ENCODE data around the gene TBCEL. TPM values are rescaled to one million over a fixed set of nuclear protein-coding genes. Genes with fewer than 3 reads are reported as not detected.

Gene TBCEL
- 10 to 100 TPM; 17.7 to 24.6 TPM for total RNA-seq

- no peaks in the 10 kb centered on the region for H3K27me3 ChIP-seq (replicated peaks; ENCODE audit: insufficient read depth)
- ATAC-seq (ENCODE audit: insufficient number of reproducible peaks, low FRiP score, low read depth) (peak; percentile 79), DNase-seq (ENCODE audit: low spot score) (peak; percentile 60)
- TF ChIP-seq CTCF (IDR thresholded peaks at IDR 0.05): no peak
- peak within 1 kb of the TSS; percentile 84 for H3K4me3 ChIP-seq
- H3K36me3 ChIP-seq: no peaks in the 10 kb centered on the region
- peaks cover 7 to 22% of the 10 kb centered on the region in 2 donors for H3K4me1 ChIP-seq (ENCODE audit: control insufficient read depth in 1 of 2, low read depth in 2 of 2)
- no peaks in the 10 kb centered on the region for H3K9me3 ChIP-seq
- no peak within 1 kb of the TSS for H3K27ac ChIP-seq
These were observed at the start of gene TBCEL for GRCh38 chr11:121023848-121024751. TBCEL (plus strand) TSS chr11:121024102; CDS start chr11:121045691, 21,589 bp downstream.

- no peak for TF ChIP-seq CTCF (IDR thresholded peaks at IDR 0.05)
- Histone ChIP-seq H3K4me1 (ENCODE audit: control insufficient read depth in 1 of 2, low read depth in 2 of 2) (no peaks in the 10 kb centered on the region), H3K27me3 (replicated peaks; ENCODE audit: insufficient read depth) (no peaks in the 10 kb centered on the region), H3K9me3 (no peaks in the 10 kb centered on the region), H3K36me3 (no peaks in the 10 kb centered on the region), H3K27ac (no peak overlapping the region), H3K4me3 (no peak overlapping the region)
- ATAC-seq (ENCODE audit: insufficient number of reproducible peaks, low FRiP score, low read depth): no peak
- no peak for DNase-seq (ENCODE audit: low spot score)
These were observed 49.4 kb upstream of the TBCEL start for GRCh38 chr11:120974466-120974865.

- Histone ChIP-seq H3K27ac (no peak overlapping the region), H3K4me1 (ENCODE audit: control insufficient read depth in 1 of 2, low read depth in 2 of 2) (no peaks in the 10 kb centered on the region)
These were observed 48.9 kb upstream of the TBCEL start for GRCh38 chr11:120974965-120975364.

GRCh38 chr11:120977266-120978137 is 46.4 kb upstream of the TBCEL start:
- no peaks in the 10 kb centered on the region for H3K9me3 ChIP-seq
- H3K36me3 ChIP-seq: no peaks in the 10 kb centered on the region
- H3K4me3 ChIP-seq: no peak overlapping the region
- no peaks in the 10 kb centered on the region for H3K27me3 ChIP-seq (replicated peaks; ENCODE audit: insufficient read depth)
- no peak for DNase-seq (ENCODE audit: low spot score)
- no peak for TF ChIP-seq CTCF (IDR thresholded peaks at IDR 0.05)
- H3K27ac ChIP-seq: no peak overlapping the region
- no peaks in the 10 kb centered on the region for H3K4me1 ChIP-seq (ENCODE audit: control insufficient read depth in 1 of 2, low read depth in 2 of 2)
- no peak for ATAC-seq (ENCODE audit: insufficient number of reproducible peaks, low FRiP score, low read depth)

More at GRCh38 chr11:120974965-120975364, 48.9 kb upstream of the TBCEL start:
- ATAC-seq (ENCODE audit: insufficient number of reproducible peaks, low FRiP score, low read depth) (no peak), DNase-seq (ENCODE audit: low spot score) (no peak)
- Histone ChIP-seq H3K27me3 (replicated peaks; ENCODE audit: insufficient read depth) (no peaks in the 10 kb centered on the region), H3K36me3 (no peaks in the 10 kb centered on the region), H3K4me3 (no peak overlapping the region), H3K9me3 (no peaks in the 10 kb centered on the region)
- no peak for TF ChIP-seq CTCF (IDR thresholded peaks at IDR 0.05)

- DNase-seq (ENCODE audit: low spot score): no peak
- no peaks in the 10 kb centered on the region for H3K4me1 ChIP-seq (ENCODE audit: control insufficient read depth in 1 of 2, low read depth in 2 of 2)
- ATAC-seq (ENCODE audit: insufficient number of reproducible peaks, low FRiP score, low read depth): no peak
- no peaks in the 10 kb centered on the region for H3K9me3 ChIP-seq
- TF ChIP-seq CTCF (IDR thresholded peaks at IDR 0.05): no peak
- no peaks in the 10 kb centered on the region for H3K27me3 ChIP-seq (replicated peaks; ENCODE audit: insufficient read depth)
- no peak overlapping the region for H3K4me3 ChIP-seq
- no peak overlapping the region for H3K27ac ChIP-seq
- H3K36me3 ChIP-seq: no peaks in the 10 kb centered on the region
These were observed 45.2 kb upstream of the TBCEL start for GRCh38 chr11:120978701-120979100.
